Lower leg skin (tissue), 4 donors: ENCODE data around the gene MTCH1. TPM values are rescaled to one million over a fixed set of nuclear protein-coding genes. Genes with fewer than 3 reads are reported as not detected.
A peak's percentile ranks its signal among the peaks of the same experiment; 100 is the strongest.

Experiments used
- DNase-seq, 2 donors: peaks; one replicate each; pipeline ENCODE4 v3.0.0-alpha.2; 2019; ENCODE audit warnings: low spot score in 2 of 2
- H3K4me3 ChIP-seq: fragments of 200-600 bp; sonication (generic); 2 replicates; pipeline ENCODE4 v1.5.1; 2017; ENCODE audit warnings: mild to moderate bottlenecking, low read depth; ENCODE audit not compliant: poor library complexity, severe bottlenecking
- CTCF ChIP-seq, 3 donors: fragments of 450-650 bp; IDR thresholded peaks; one replicate each; pipeline ENCODE4 v1.5.1; 2016; ENCODE audit warnings: antibody characterized with exemption in 3 of 3, mild to moderate bottlenecking in 3 of 3, moderate library complexity in 2 of 3
- POLR2A ChIP-seq, 2 donors: fragments of 450-650 bp; IDR thresholded peaks; one replicate each; pipeline ENCODE4 v1.6.1; 2016 to 2017; ENCODE audit warnings: antibody characterized with exemption in 2 of 2, mild to moderate bottlenecking in 1 of 2, moderate library complexity in 1 of 2
- WGBS, 2 donors: methylation state at CpG; one replicate each; pipeline ENCODE4 v1.1.5; 2018; 5-methylcytosine and 5-hydroxymethylcytosine counted together
- intact Hi-C: fragments of 100-400 bp; cut with DNase I; formaldehyde crosslinking; loops from one replicate; pipeline ENCODE4 v1.15.0; 2023; ENCODE audit warnings: low total_unique reads
- total RNA-seq, 4 donors: library from RNA; depleted of rRNA; stranded (reverse); fragments of >200 nt; gene quantifications; one replicate each; pipeline ENCODE4 v1.1.0, GENCODE V29; 2016

The MTCH1 gene
- total RNA-seq, 4 donors from 2014 or later, result 166 to 219 (median 188) TPM

- no peak overlapping the region for H3K4me3 ChIP-seq
- no peak for DNase-seq
- TF ChIP-seq POLR2A (IDR thresholded peaks at IDR 0.05) (no peak), CTCF (IDR thresholded peaks at IDR 0.05) (no peak)
- intact Hi-C loops, result loop anchor here (5.0 kb wide), 1 partner anchor 54 kb away; no protein-coding TSS in a partner anchor
- whole genome bisulfite sequencing, 2 donors, result 64 to 69% methylated on average over 16 to 17 of the region's 17 CpGs
These were observed 14.8 kb downstream of the MTCH1 start for GRCh38 chr6:36970892-36971842.

GRCh38 chr6:36969988-36970891 lies 15.8 kb downstream of the MTCH1 start:
- 69 to 71% methylated on average over 16 to 17 of the region's 17 CpGs for WGBS, 2 donors
- DNase-seq, result no peak
- intact Hi-C loops, result loop anchor here (5.0 kb wide), 1 partner anchor 53 kb away; no protein-coding TSS in a partner anchor
- H3K4me3 ChIP-seq, result no peak overlapping the region
- no peak for TF ChIP-seq POLR2A (IDR thresholded peaks at IDR 0.05)
- TF ChIP-seq CTCF (IDR thresholded peaks at IDR 0.05), result no peak

- no peak overlapping the region for H3K4me3 ChIP-seq
- peak in 1 of 2 donors; percentile 59 for DNase-seq
- no peak for TF ChIP-seq CTCF (IDR thresholded peaks at IDR 0.05)
- TF ChIP-seq POLR2A (IDR thresholded peaks at IDR 0.05), result no peak
- intact Hi-C loops, result no loop called here
- 56 to 67% methylated on average over 13 to 14 of the region's 14 CpGs for WGBS, 2 donors
These were observed 16.7 kb downstream of the MTCH1 start for GRCh38 chr6:36969240-36969691.

- intact Hi-C loops, result no loop called here
- 44 to 55% methylated on average over 16 of the region's 16 CpGs for WGBS, 2 donors
- peak; percentile 82 to 93 for DNase-seq
- TF ChIP-seq POLR2A (IDR thresholded peaks at IDR 0.05) (no peak), CTCF (IDR thresholded peaks at IDR 0.05) (no peak)
- no peak overlapping the region for H3K4me3 ChIP-seq
These were observed 17.6 kb downstream of the MTCH1 start for GRCh38 chr6:36968266-36968977.

GRCh38 chr6:36967757-36968156 lies 18.2 kb downstream of the MTCH1 start:
- intact Hi-C loops, result no loop called here
- DNase-seq, result no peak
- 65 to 76% methylated on average over 4 of the region's 4 CpGs for WGBS, 2 donors
- H3K4me3 ChIP-seq, result no peak overlapping the region
- TF ChIP-seq CTCF (IDR thresholded peaks at IDR 0.05) (no peak), POLR2A (IDR thresholded peaks at IDR 0.05) (no peak)
